Iris pigment epithelial cell (primary cell): ENCODE data around the gene DND1.
"Not testable (repeated sequence)": the region's sequence is repeated elsewhere in the genome, so short reads cannot be mapped to it uniquely, and the experiment has no call there.

Experiments
- DNase-seq: peaks from one replicate; pipeline ENCODE4 v3.0.0-alpha.2; 2011; ENCODE audit warnings: low read depth

Gene DND1

DNA sequence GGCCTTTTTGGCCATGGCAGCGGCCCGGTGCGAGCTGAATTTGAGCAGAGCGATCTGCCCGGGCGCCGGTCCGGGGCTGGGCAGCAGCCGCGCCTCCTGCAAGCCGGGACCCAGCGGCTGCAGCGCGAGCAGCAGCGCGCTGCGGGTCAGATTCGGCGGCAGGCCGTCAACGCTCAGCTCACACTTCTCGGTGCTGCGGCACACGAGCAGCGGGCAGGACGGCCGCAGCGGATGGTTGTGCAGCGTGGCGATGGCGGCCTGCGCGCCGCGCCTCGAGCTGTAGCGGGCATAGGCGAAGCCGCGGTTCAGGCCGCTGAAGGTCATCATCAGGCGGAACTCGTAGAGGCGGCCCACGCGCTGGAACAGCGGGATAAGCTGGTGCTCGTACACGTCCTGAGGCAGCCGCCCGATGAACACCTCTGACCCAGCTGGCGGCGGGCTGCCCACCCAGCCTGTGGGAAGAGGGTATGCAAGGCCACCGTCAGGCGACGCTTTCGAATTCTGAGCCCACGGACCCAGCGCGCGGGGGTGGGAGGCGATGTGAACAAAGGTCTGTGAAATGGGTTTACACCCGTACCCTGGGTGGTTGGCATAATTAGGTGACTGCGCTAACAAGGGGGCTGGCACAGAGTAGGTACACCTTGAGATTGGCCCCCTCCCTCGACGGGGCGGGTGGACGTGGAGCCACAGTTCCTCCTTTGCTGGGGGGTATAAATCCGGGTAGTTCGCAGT, 755 bp downstream of the DND1 start:
- DNase-seq, result peak; percentile 27

GRCh38 chr5:140671472-140672125, 1.8 kb downstream of the DND1 start:
- DNase-seq, result no peak

GRCh38 chr5:140671035-140671434, 2.3 kb downstream of the DND1 start:
- DNase-seq, result not testable (repeated sequence)

DNA sequence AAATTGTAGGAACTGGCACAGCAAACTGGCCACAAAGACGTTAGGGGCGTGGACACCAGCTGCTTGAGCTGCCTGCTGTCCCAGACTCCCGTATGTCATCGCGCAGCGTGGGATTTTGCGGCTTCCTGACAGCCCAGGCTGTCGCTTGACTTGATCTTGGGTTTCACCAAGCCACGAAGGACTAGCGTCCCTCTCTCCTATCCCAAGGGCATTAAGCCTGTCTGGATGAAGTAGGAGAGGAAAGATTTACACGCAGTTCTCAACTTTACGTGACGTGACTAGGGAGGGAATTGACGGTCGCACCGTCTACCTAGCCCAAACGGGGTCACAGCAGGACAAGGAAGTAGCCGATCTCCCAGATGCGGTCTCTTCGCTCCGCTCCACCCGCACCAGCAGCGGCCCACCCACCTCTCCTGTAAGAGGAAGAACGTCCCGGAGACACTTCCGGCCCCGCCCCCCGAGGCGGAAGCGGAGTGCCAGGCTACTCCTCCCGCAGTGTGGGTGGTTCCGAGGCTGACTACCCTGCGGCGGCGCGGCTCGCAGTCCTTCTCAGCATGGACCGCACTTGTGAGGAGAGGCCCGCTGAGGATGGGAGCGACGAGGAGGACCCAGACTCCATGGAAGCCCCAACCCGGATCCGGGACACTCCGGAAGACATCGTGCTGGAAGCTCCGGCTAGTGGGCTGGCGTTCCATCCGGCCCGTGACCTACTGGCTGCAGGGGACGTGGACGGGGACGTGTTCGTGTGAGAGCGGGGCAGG, 8.8 kb downstream of the DND1 start, which contains the start of gene WDR55:
Gene WDR55, plus strand, starts transcription at position 546 of the 761 bp plus-strand sequence. Its CDS starts 9 bp downstream, at position 555.
- peak; percentile 90 for DNase-seq

- DNase-seq, result no peak
Measured at GRCh38 chr5:140664030-140664358, 9.4 kb downstream of the DND1 start.

DNA sequence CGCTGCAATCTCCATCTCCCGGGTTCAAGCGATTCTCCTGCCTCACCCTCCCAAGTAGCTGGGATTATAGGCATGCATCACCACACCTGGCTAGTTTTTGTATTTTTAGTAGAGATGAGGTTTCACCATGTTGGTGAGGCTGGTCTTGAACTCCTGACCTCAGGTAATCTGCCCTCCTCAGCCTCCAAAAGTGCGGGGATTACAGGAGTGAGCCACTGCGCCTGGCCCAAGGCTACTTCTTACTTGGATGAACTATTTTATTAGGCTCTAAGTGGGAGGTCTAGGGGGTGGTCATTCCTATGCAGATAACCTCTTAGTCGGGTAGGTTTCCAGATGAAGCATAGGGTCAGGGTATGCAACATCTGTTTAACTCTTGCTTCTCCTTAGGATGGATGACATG, 13.0 kb downstream of the DND1 start:
- DNase-seq, result not testable (repeated sequence)

GRCh38 chr5:140658870-140659269, 14.5 kb downstream of the DND1 start:
- DNase-seq, result no peak

DNA sequence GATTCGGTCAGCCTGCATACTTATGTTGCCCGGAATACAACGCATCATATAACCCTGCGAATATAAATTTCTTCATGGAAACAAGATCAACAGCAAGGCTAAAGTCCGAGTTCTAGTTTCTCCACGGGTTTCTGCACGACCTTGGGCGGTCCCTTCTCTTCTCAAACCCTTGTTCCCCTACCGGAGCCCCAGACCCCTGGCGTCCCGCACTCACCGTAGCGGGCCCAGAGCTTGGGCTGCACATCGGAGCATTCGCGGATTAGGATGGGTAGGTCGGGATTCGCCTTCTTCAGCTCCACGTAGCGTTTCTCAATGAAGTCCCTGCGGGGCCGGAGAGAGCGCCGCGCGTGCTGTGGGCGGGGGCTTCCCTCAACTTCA, 26.3 kb downstream of the DND1 start:
- peak; percentile 24 for DNase-seq

DNA sequence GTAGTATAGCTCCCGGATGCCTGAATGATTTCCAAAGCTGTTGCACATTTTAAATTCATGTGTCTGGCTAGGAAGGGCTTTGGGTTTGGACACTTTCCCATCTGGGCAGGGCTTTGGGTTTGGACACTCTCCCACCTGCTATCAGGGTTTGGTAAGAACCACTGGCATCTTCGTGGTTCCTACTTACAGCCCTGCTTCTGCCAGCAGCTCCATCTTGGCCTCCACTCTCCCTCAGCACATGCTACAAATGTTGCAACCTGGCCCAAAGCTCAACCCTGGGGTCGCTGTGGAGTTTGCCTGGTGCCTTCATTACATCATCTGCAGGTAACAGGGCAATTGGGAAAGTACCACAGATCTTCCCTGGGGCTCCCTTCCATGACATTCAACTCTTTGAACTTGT, 30.7 kb downstream of the DND1 start:
- DNase-seq, result peak; percentile 61

DNA sequence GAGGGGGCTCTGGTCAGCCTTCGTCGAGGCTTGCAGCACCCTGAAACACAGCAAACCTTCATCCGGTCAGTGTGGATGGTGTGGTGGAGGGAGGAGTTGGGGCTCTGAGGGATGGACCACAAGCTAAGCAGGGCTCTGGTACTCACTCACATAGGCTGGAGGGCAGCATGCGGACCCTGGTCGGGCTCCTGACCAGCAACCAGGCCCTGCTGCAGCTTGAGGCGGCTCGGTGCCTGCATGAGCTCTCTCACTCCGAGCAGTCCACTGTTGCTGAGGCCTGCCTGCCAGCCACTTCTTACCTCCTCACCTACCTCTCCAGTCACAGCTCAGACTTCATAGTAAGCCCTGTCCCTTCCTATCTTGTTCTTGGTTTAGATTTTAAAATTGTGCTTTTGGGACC, 31.7 kb downstream of the DND1 start:
- DNase-seq, result no peak

- DNase-seq, result peak; percentile 94
Measured at GRCh38 chr5:140639148-140639981, 34.0 kb downstream of the DND1 start, which contains the start of gene TMCO6. TSS of gene TMCO6 (plus strand) at chr5:140639451. CDS start at chr5:140639528, 77 bp downstream.

DNA sequence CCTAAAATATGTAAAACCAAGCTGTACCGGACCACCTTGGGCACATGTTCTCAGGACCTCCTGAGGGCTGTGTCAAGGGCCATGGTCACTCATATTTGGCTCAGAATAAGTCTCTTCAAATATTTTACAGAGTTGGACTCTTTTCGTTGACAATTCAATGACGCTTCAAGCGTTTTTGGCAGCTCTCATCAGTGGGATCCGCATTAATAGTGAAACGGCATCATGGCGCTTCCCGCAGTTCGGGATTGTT, 34.6 kb downstream of the DND1 start:
- DNase-seq, result not testable (repeated sequence)

DNA sequence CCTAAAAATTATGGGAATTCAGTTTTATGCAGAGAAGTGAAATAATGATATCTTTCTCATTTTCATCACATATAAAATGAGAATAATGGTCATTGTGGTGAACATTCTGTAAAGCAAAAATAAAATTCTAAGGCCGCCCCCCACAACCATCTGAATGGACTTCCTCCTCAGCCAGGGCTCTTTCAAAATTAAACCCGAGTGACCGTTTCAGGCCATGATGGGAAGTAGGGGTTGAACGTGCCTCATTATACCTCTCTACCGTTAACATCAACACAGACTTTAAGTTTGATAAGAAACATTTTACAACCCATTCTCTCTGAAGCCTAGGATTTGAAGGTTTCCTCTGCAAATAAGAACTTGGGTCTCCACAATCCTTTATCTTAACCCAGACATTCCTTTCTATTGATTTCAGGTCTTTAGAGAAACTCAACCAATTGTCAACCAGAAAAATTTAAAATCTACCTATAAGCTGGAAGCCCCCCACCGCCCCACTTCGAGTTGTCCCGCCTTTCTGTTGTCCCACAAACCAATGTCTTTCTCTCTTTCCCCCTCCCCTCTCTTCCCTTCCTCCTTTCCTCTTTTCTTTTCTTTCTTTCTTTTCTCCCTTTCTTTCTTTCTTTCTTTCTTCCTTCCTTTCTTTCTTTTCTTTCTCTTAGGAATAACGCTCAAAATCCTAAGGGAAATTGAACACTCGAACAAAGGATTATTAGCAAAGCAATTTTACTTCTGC, 35.8 kb downstream of the DND1 start:
- no peak for DNase-seq

DNA sequence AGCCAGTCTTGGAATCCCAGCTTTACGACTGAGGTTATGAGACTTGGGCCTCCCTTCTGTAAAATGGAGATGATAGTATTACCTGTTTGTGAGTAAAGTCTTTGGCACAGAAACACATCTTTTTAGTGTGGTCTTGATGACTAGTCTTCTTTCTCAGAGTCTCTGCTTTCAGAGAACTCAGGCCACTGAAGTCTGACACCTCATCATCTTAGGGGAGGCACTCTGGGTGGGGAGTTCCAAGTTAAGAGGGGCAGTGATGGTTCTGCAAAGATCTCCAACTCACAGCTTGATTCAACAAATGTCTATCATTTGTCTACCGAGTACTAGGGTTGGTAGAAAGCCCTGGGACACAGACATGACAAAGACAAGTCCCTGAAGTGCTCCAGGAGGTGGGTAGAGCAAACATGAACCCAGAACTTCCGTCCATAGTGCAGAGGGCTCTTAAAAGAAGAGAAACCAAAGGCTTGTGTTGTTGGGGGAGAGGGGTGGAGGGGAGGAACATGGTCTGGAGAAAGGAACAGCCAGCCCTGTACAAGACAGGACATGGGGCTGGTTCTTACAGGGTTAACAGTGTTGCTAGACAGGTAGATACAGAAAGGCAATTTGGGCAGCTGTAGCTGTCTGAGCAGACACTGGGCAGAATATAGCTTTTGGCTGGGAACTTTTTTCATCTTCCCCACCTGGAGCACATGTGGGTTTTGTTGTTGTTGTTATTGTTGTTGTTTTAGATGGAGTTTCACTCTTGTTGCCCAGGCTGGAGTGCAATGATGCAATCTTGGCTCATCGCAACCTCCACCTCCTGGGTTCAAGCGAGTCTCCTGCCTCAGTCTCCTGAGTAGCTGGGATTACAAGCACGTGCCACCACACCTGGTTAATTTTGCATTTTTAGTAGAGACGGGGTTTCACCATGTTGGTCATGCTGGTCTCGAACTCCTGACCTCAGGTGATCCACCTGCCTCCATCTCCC, 37.8 kb downstream of the DND1 start:
- no peak for DNase-seq

DNA sequence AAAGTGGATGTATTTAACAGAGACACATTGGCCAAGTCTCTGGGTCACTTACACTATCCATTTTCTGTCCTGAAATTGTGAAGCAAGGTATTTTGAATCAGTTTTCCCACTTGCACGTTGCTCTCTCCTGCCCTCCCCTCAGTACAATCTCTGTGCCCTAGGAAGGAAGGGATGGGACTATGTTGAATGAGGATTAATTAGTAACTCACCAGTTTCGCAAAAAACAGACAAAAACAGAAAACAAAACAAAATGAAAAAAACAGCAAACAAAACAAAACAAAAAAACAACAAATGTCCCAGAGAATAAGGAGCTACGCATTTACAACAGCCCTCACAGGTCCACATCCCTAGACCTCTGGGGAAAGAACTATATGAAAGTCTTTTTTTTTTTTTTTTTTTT, 39.3 kb downstream of the DND1 start:
- no peak for DNase-seq

DNA sequence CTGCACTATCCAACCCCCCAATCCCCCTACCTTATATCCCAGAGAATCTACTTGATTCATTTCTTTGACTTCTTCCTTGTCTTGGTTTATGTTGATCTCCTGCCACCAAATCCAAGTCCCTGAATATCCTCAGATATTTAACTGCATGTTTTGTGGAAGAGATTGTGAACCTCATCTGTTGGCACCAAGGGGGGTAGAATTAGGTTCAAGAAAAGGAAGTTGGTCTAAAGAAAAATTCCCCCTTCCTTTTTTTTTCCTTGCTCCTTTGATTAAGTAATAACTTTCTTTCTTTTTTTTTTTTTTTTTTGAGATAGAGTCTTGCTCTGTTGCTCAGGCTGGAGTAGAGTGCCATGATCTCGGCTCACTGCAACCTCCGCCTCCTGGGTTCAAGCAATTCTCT, 39.9 kb downstream of the DND1 start:
- no peak for DNase-seq

DNA sequence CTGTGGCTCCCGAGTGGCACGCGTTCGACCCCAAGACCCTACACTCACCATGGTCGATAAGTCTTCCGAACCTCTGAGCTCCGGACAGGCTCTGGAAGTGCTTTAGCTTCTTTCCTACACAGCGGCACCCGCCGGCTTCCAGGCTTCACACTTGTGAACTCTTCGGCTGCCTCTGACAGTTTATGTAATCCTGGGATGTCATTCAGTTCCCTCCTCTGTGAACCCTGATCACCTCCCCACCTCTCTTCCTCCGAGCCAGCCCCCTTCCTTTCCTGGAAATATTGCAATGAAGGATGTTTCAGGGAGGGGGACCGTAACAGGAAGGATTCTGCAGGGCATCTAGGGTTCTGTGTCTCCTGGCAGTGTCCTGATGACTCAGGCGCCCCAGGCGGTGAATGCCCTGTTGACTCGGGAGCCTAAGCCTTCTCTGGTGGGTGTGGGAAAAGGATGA, 40.3 kb downstream of the DND1 start, which contains the start of gene CD14:
Gene CD14, minus strand, starts transcription at position 155 of the 451 bp plus-strand sequence. Its CDS starts 104 bp downstream, at position 51.
- peak; percentile 33 for DNase-seq

DNA sequence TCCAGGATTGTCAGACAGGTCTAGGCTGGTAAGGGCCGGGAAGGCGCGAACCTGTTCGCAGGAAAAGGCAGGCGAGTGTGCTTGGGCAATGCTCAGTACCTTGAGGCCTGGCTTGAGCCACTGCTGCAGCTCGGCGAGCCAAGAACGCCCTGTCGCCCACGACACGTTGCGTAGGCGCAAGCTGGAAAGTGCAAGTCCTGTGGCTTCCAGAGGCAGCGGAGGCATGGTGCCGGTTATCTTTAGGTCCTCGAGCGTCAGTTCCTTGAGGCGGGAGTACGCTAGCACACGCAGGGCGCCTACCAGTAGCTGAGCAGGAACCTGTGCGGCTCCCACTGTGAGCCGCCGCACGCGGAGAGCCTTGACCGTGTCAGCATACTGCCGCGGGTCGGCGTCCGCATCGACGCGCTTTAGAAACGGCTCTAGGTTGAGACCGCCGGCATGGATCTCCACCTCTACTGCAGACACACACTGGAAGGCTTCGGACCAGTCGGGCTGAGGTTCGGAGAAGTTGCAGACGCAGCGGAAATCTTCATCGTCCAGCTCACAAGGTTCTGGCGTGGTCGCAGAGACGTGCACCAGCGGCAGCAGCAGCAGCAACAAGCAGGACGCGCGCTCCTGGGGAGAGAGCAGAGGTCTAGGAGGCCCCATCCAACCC, 40.9 kb downstream of the DND1 start:
- DNase-seq, result peak; percentile 59

- DNase-seq, result no peak
Measured at GRCh38 chr5:140631831-140632365, 41.5 kb downstream of the DND1 start.
